ENCODE data around the gene C12orf43.

DNA sequence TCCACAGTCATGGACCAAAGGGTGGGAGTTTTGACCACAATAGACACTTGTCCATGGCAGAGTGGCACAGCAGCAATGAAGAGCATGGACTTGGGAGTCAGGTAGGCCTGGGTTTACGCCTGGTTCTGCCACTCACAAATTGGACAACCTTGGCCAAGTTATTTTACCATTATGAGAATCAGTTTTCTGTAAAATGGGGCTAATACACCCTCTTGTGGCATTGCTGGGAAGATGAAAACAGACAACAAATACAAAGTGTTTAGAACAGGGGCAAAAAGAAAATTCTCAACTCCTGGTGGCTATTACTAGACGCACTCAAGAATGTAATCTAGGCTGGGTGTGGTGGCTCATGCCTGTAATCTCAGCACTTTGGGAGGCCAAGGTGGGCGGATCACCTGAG, 2.6 kb downstream of the C12orf43 start:
- TF ChIP-seq, protein P1, sequence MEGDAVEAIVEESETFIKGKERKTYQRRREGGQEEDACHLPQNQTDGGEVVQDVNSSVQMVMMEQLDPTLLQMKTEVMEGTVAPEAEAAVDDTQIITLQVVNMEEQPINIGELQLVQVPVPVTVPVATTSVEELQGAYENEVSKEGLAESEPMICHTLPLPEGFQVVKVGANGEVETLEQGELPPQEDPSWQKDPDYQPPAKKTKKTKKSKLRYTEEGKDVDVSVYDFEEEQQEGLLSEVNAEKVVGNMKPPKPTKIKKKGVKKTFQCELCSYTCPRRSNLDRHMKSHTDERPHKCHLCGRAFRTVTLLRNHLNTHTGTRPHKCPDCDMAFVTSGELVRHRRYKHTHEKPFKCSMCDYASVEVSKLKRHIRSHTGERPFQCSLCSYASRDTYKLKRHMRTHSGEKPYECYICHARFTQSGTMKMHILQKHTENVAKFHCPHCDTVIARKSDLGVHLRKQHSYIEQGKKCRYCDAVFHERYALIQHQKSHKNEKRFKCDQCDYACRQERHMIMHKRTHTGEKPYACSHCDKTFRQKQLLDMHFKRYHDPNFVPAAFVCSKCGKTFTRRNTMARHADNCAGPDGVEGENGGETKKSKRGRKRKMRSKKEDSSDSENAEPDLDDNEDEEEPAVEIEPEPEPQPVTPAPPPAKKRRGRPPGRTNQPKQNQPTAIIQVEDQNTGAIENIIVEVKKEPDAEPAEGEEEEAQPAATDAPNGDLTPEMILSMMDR (IDR thresholded peaks at IDR 0.05), result no peak
- TF ChIP-seq POLR2A (IDR thresholded peaks at IDR 0.05), result no peak
